ENCODE results near the gene KNDC1.
"Not testable (repeated sequence)": the region's sequence is repeated elsewhere in the genome, so short reads cannot be mapped to it uniquely, and the experiment has no call there.

Gene KNDC1

GRCh38 chr10:133263674-133264073 is 103.7 kb downstream of the KNDC1 start:
- Histone ChIP-seq H3K36me3 (ENCODE audit: insufficient read depth, low read length) (no peaks in the 10 kb centered on the region), H3K4me3 (no peak overlapping the region), H3K27ac (no peak overlapping the region), H3K9me3 (ENCODE audit: low read depth, low read length) (no peaks in the 10 kb centered on the region), H3K9ac (ENCODE audit: insufficient read length) (no peak overlapping the region)
- no peak for DNase-seq (ENCODE audit: low read depth, low spot score)
- TF ChIP-seq FOXP2 (optimal IDR thresholded peaks at IDR 0.05; ENCODE audit: control extremely low read depth, extremely low read length, insufficient read depth) (no peak), POLR2AphosphoS5 (IDR thresholded peaks at IDR 0.05; ENCODE audit: borderline replicate concordance, low read depth, low read length) (no peak), EZH2 (IDR thresholded peaks at IDR 0.05) (no peak)

DNA sequence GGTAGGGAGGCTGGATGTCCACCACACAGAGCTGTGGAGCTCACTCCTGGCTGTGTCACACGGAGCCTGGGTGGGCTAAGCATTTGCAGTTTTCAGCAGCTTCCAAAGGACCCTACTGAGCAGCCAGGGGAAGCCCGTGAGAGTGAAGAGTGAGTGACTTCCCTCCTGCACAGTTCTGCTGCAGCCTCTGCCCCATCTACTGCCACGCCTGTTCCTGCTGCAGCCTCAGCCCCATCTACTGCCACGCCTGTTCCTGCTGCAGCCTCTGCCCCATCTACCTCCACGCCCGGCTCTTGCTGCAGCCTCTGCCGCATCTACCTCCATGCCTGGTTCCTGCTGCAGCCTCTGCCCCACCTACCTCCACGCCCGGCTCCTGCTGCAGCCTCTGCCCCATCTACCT is 104.4 kb downstream of the KNDC1 start:
- Histone ChIP-seq H3K36me3 (ENCODE audit: insufficient read depth, low read length) (no peaks in the 10 kb centered on the region), H3K9ac (ENCODE audit: insufficient read length) (no peak overlapping the region), H3K9me3 (ENCODE audit: low read depth, low read length) (no peaks in the 10 kb centered on the region), H3K27ac (no peak overlapping the region), H3K4me3 (no peak overlapping the region)
- no peak for DNase-seq (ENCODE audit: low read depth, low spot score)
- TF ChIP-seq FOXP2 (optimal IDR thresholded peaks at IDR 0.05; ENCODE audit: control extremely low read depth, extremely low read length, insufficient read depth), result no peak
- TF ChIP-seq EZH2 (IDR thresholded peaks at IDR 0.05), result no peak
- no peak for TF ChIP-seq POLR2AphosphoS5 (IDR thresholded peaks at IDR 0.05; ENCODE audit: borderline replicate concordance, low read depth, low read length)

- not testable (repeated sequence) for H3K27ac ChIP-seq; H3K9me3 ChIP-seq (ENCODE audit: low read depth, low read length); H3K4me3 ChIP-seq; H3K36me3 ChIP-seq (ENCODE audit: insufficient read depth, low read length); DNase-seq (ENCODE audit: low read depth, low spot score); H3K9ac ChIP-seq (ENCODE audit: insufficient read length)
Observed at GRCh38 chr10:133265052-133265451, 105.0 kb downstream of the KNDC1 start.

GRCh38 chr10:133266056-133266795 is 106.2 kb downstream of the KNDC1 start:
- H3K9ac ChIP-seq (ENCODE audit: insufficient read length), result no peak overlapping the region
- no peak for DNase-seq (ENCODE audit: low read depth, low spot score)
- H3K9me3 ChIP-seq (ENCODE audit: low read depth, low read length), result no peaks in the 10 kb centered on the region
- H3K4me3 ChIP-seq, result no peak overlapping the region
- no peaks in the 10 kb centered on the region for H3K36me3 ChIP-seq (ENCODE audit: insufficient read depth, low read length)
- TF ChIP-seq FOXP2 (optimal IDR thresholded peaks at IDR 0.05; ENCODE audit: control extremely low read depth, extremely low read length, insufficient read depth), result no peak
- no peak overlapping the region for H3K27ac ChIP-seq

DNA sequence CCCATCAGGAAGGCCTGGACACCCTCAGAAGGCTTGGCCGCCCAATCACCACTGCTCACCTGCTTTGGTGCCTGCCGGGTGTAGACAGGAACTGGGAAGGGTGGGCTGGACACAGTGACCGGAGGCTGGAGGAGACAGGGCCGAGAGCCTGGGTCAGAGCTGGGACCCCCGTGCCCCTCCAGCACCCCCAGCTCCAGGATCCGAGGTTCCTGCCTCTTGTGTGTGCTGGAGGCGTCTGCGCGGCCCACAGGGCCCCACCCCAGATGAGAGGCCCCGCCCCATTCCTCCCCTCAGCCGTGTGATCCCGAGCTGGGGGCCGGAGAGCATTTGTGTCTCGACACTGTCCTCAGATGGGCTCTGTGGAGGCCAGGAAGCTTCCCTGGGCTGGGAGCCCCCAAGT is 107.3 kb downstream of the KNDC1 start:
- no peak for DNase-seq (ENCODE audit: low read depth, low spot score)
- no peak for TF ChIP-seq EZH2 (IDR thresholded peaks at IDR 0.05)
- no peak for TF ChIP-seq FOXP2 (optimal IDR thresholded peaks at IDR 0.05; ENCODE audit: control extremely low read depth, extremely low read length, insufficient read depth)
- no peaks in the 10 kb centered on the region for H3K9me3 ChIP-seq (ENCODE audit: low read depth, low read length)
- H3K27ac ChIP-seq, result no peak overlapping the region
- H3K4me3 ChIP-seq, result no peak overlapping the region
- no peak overlapping the region for H3K9ac ChIP-seq (ENCODE audit: insufficient read length)
- H3K36me3 ChIP-seq (ENCODE audit: insufficient read depth, low read length), result no peaks in the 10 kb centered on the region

- H3K27ac ChIP-seq, result no peak overlapping the region
- no peak overlapping the region for H3K9ac ChIP-seq (ENCODE audit: insufficient read length)
- H3K36me3 ChIP-seq (ENCODE audit: insufficient read depth, low read length), result no peaks in the 10 kb centered on the region
- TF ChIP-seq EZH2 (IDR thresholded peaks at IDR 0.05) (no peak), FOXP2 (optimal IDR thresholded peaks at IDR 0.05; ENCODE audit: control extremely low read depth, extremely low read length, insufficient read depth) (no peak), POLR2AphosphoS5 (IDR thresholded peaks at IDR 0.05; ENCODE audit: borderline replicate concordance, low read depth, low read length) (no peak)
- DNase-seq (ENCODE audit: low read depth, low spot score), result no peak
- no peaks in the 10 kb centered on the region for H3K9me3 ChIP-seq (ENCODE audit: low read depth, low read length)
- no peak overlapping the region for H3K4me3 ChIP-seq
Observed at GRCh38 chr10:133267829-133268228, 107.8 kb downstream of the KNDC1 start.

DNA sequence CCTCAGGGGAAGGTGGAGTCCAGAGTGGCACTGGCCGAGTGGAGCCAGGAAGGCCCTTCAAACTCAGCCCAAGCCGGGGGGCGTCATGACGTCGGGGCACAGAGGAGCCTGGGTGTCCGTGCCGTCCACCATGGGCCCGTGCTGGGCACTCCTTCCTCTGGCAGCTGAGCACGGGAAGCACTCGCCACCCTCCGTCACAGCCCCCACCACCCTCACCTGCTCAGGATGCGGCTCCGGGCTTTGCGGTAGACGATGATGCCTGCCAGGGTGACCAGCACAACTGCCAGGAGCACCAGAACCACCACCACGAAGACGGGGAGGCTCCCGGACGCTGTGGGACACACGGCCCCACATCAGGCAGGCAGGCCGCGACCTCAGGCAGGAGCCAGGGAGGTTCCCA is 108.5 kb downstream of the KNDC1 start:
- Histone ChIP-seq H3K36me3 (ENCODE audit: insufficient read depth, low read length) (no peaks in the 10 kb centered on the region), H3K9ac (ENCODE audit: insufficient read length) (no peak overlapping the region), H3K4me3 (no peak overlapping the region), H3K9me3 (ENCODE audit: low read depth, low read length) (no peaks in the 10 kb centered on the region), H3K27ac (no peak overlapping the region)
- DNase-seq (ENCODE audit: low read depth, low spot score), result no peak
- no peak for TF ChIP-seq FOXP2 (optimal IDR thresholded peaks at IDR 0.05; ENCODE audit: control extremely low read depth, extremely low read length, insufficient read depth)
- no peak for TF ChIP-seq POLR2AphosphoS5 (IDR thresholded peaks at IDR 0.05; ENCODE audit: borderline replicate concordance, low read depth, low read length)
- TF ChIP-seq EZH2 (IDR thresholded peaks at IDR 0.05), result no peak

DNA sequence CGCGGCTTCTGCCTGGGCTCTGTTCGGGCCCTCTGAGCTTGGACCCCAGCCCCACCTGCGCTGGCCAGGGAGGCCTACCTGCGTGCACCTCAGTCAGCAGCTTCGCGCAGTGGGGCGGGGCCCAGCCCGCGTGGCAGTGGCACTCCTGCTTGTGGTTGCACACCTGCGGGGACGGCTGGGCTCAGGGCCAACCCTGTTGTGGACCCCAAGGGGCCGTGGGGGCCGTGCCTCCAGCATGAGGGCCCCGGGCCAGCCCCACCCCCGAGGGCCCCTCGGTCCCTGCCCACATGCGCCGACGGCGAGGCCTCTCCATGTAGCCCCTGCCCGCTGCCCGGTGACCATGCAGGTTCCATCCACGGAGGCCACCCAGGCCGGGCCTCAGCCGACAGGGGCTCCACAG is 109.3 kb downstream of the KNDC1 start:
- Histone ChIP-seq H3K27ac (no peak overlapping the region), H3K9me3 (ENCODE audit: low read depth, low read length) (no peaks in the 10 kb centered on the region), H3K4me3 (no peak overlapping the region), H3K9ac (ENCODE audit: insufficient read length) (no peak overlapping the region), H3K36me3 (ENCODE audit: insufficient read depth, low read length) (no peaks in the 10 kb centered on the region)
- DNase-seq (ENCODE audit: low read depth, low spot score), result no peak
- no peak for TF ChIP-seq POLR2AphosphoS5 (IDR thresholded peaks at IDR 0.05; ENCODE audit: borderline replicate concordance, low read depth, low read length)
- no peak for TF ChIP-seq EZH2 (IDR thresholded peaks at IDR 0.05)
- no peak for TF ChIP-seq FOXP2 (optimal IDR thresholded peaks at IDR 0.05; ENCODE audit: control extremely low read depth, extremely low read length, insufficient read depth)

DNA sequence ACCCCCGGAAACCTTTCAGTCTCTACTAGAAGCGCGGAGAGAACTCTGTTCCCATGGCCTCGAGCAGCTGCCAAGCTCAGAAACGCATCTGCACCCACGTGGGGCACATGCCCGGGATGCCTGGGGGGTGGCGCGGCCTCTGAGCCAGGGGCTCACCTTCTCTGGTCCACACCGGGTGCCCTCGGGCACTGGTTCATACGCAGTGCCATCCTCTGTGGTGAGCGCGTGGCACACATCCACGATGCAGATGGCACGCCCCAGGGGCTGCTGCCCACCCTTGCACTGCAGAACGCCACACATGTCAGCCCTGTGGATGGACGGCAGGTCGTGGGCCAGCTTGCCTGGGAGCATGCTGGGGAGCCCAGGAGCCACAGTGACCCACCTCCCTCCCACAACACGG is 110.2 kb downstream of the KNDC1 start:
- DNase-seq (ENCODE audit: low read depth, low spot score), result no peak
- H3K4me3 ChIP-seq, result no peak overlapping the region
- H3K9me3 ChIP-seq (ENCODE audit: low read depth, low read length), result no peaks in the 10 kb centered on the region
- no peaks in the 10 kb centered on the region for H3K36me3 ChIP-seq (ENCODE audit: insufficient read depth, low read length)
- no peak overlapping the region for H3K9ac ChIP-seq (ENCODE audit: insufficient read length)
- TF ChIP-seq POLR2AphosphoS5 (IDR thresholded peaks at IDR 0.05; ENCODE audit: borderline replicate concordance, low read depth, low read length) (no peak), EZH2 (IDR thresholded peaks at IDR 0.05) (no peak)
- H3K27ac ChIP-seq, result no peak overlapping the region

All from SK-N-MC (cell line).